NOMO-1 treated with dmso at 0.1 percent for 144 hours (cell line): ENCODE data around the gene HIPK4.
"Not testable (repeated sequence)": the region's sequence is repeated elsewhere in the genome, so short reads cannot be mapped to it uniquely, and the experiment has no call there.

Source experiments
- DNase-seq: peaks from one replicate; lab custom pipeline; 2025; ENCODE audit not compliant: unreplicated experiment; lab: John Stamatoyannopoulos, UW

Gene HIPK4

GRCh38 chr19:40418040-40418439 lies 28.1 kb upstream of the HIPK4 start:
- DNase-seq, result no peak

- no peak for DNase-seq
These were observed 27.6 kb upstream of the HIPK4 start for GRCh38 chr19:40417643-40417981.

GRCh38 chr19:40416918-40417642 lies 27.1 kb upstream of the HIPK4 start:
- no peak for DNase-seq

GRCh38 chr19:40415768-40416167 lies 25.8 kb upstream of the HIPK4 start:
- no peak for DNase-seq

GRCh38 chr19:40414542-40415535 lies 24.9 kb upstream of the HIPK4 start:
- no peak for DNase-seq

GRCh38 chr19:40413291-40413845 lies 23.4 kb upstream of the HIPK4 start, which contains the start of gene PRX:
Gene PRX (minus strand): TSS chr19:40413378. CDS start chr19:40407932, 5,446 bp downstream.
- no peak for DNase-seq

GRCh38 chr19:40412866-40413265 lies 22.9 kb upstream of the HIPK4 start:
- no peak for DNase-seq

GRCh38 chr19:40411958-40412499 lies 22.0 kb upstream of the HIPK4 start:
- DNase-seq, result no peak

GRCh38 chr19:40411125-40411842 lies 21.3 kb upstream of the HIPK4 start:
- no peak for DNase-seq

- no peak for DNase-seq
These were observed 20.0 kb upstream of the HIPK4 start for GRCh38 chr19:40410030-40410389.

- not testable (repeated sequence) for DNase-seq
These were observed 18.6 kb upstream of the HIPK4 start for GRCh38 chr19:40408598-40408925.

- no peak for DNase-seq
These were observed 18.0 kb upstream of the HIPK4 start for GRCh38 chr19:40407714-40408597.

- peak; percentile 76 for DNase-seq
These were observed 13.4 kb upstream of the HIPK4 start for GRCh38 chr19:40403262-40403984.

- DNase-seq, result no peak
These were observed 10.6 kb upstream of the HIPK4 start for GRCh38 chr19:40400559-40400958.

GRCh38 chr19:40398417-40399131 lies 8.6 kb upstream of the HIPK4 start:
- no peak for DNase-seq

- DNase-seq, result no peak
These were observed 7.6 kb upstream of the HIPK4 start for GRCh38 chr19:40397568-40397906.

GRCh38 chr19:40396886-40397567 lies 7.0 kb upstream of the HIPK4 start:
- no peak for DNase-seq

GRCh38 chr19:40395956-40396355 lies 6.0 kb upstream of the HIPK4 start:
- DNase-seq, result no peak
